ENCODE measurements around the gene ZNF488. TPM values are rescaled to one million over a fixed set of nuclear protein-coding genes. Genes with fewer than 3 reads are reported as not detected.

ZNF488 gene
- total RNA-seq = 0.24 and 0.52 TPM in 2 replicates

GRCh38 chr10:47384148-47384921 lies at the start of gene ZNF488:
Gene ZNF488, minus strand, starts transcription at chr10:47384293. Its CDS starts 15,464 bp downstream, at chr10:47368829.

GRCh38 chr10:47348138-47348651 lies 35.9 kb downstream of the ZNF488 start, which contains the start of gene RBP3:
Gene RBP3, plus strand, starts transcription at chr10:47348363. Its CDS starts 122 bp downstream, at chr10:47348485.

GRCh38 chr10:47322300-47323061 lies 61.6 kb downstream of the ZNF488 start, which contains the start of gene GDF2:
Gene GDF2, plus strand, starts transcription at chr10:47322454. Its CDS starts 215 bp downstream, at chr10:47322669.

Other genes with a start within 250 kb of the ZNF488 start
- gene GDF10, start 84.1 kb downstream of the ZNF488 start, total RNA-seq = 0.91 and 8.2 TPM in 2 replicates
- not detected in 2 replicates for gene GDF2, start 61.8 kb downstream of the ZNF488 start, total RNA-seq
- not detected in 2 replicates for gene RBP3, start 35.9 kb downstream of the ZNF488 start, total RNA-seq
- gene ANXA8, start 99.8 kb upstream of the ZNF488 start, total RNA-seq = 0.40 and 7.6 TPM in 2 replicates
- gene FAM25G, start 107.4 kb upstream of the ZNF488 start, total RNA-seq = not detected in 2 replicates
- 1.3 and 4.6 TPM in 2 replicates for gene AGAP9, start 139.3 kb upstream of the ZNF488 start, total RNA-seq